Left ventricle myocardium inferior (tissue), 1 donor: ENCODE results near the gene TICRR. TPM values are rescaled to one million over a fixed set of nuclear protein-coding genes. Genes with fewer than 3 reads are reported as not detected.

Source experiments
- DNase-seq: peaks from one replicate; pipeline ENCODE4 v3.0.0-alpha.2; 2020
- H3K27ac ChIP-seq: fragments of 200-600 bp; replicated peaks from 2 replicates; pipeline ENCODE4 v1.8.0; 2021
- H3K27me3 ChIP-seq: fragments of 200-600 bp; 2 replicates; pipeline ENCODE4 v1.8.0; 2021; ENCODE audit warnings: low read depth
- H3K36me3 ChIP-seq: fragments of 200-600 bp; 2 replicates; pipeline ENCODE4 v1.8.0; 2021
- H3K4me1 ChIP-seq: fragments of 200-600 bp; 2 replicates; pipeline ENCODE4 v1.8.0; 2021
- H3K4me3 ChIP-seq: fragments of 200-600 bp; 2 replicates; pipeline ENCODE4 v1.8.0; 2021; ENCODE audit warnings: mild to moderate bottlenecking, moderate library complexity
- H3K9me3 ChIP-seq: fragments of 200-600 bp; replicated peaks from 2 replicates; pipeline ENCODE4 v1.8.0; 2021
- intact Hi-C: fragments of 100-400 bp; cut with micrococcal nuclease; formaldehyde crosslinking; loops from one replicate; pipeline ENCODE4 v1.11.0; 2022
- total RNA-seq: library from RNA; stranded (reverse); fragmentation: NEBNext Ultra II Directional; extraction: Animal tissue kit (Norgen Biotek cat#: 25700); gene quantifications from one replicate; pipeline ENCODE4 v1.2.1, GENCODE V29; 2021
- TF ChIP-seq, protein P1 (sequence below): fragments of 200-600 bp; IDR thresholded peaks from 2 replicates; pipeline ENCODE4 v1.8.0; 2021; ENCODE audit warnings: antibody characterized with exemption, mild to moderate bottlenecking, borderline replicate concordance
- donor health status: DM: no; HTN: yes; CAD: no; lungs with severe emphysema.

Gene TICRR
- total RNA-seq, 1 donor from 2014 or later = 0.08 TPM

DNA sequence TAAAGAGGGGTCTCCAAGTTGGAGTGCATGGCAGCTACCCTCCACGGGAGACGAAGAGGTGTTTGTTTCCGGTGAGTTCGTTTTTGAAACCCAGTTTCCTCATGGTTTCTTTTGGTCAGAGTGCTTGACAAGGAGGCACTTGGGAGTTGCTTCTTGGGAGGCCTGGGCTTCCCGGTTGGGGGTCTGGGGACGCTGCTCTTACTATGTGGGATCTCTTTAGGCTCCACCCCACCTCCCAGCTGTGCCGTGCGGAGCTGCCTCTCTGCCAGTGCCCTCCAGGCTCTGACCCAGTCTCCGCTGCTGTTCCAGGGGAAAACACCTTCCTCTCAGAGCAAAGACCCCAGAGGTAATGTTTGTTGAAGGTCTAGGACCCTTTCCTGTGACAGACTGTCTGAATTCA lies 50.4 kb downstream of the TICRR start:
- intact Hi-C loops = no loop called here
- TF ChIP-seq, protein P1, sequence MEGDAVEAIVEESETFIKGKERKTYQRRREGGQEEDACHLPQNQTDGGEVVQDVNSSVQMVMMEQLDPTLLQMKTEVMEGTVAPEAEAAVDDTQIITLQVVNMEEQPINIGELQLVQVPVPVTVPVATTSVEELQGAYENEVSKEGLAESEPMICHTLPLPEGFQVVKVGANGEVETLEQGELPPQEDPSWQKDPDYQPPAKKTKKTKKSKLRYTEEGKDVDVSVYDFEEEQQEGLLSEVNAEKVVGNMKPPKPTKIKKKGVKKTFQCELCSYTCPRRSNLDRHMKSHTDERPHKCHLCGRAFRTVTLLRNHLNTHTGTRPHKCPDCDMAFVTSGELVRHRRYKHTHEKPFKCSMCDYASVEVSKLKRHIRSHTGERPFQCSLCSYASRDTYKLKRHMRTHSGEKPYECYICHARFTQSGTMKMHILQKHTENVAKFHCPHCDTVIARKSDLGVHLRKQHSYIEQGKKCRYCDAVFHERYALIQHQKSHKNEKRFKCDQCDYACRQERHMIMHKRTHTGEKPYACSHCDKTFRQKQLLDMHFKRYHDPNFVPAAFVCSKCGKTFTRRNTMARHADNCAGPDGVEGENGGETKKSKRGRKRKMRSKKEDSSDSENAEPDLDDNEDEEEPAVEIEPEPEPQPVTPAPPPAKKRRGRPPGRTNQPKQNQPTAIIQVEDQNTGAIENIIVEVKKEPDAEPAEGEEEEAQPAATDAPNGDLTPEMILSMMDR = no peak
- DNase-seq = no peak
- H3K27ac ChIP-seq = no peak overlapping the region
- H3K36me3 ChIP-seq = peaks cover 23% of the 10 kb centered on the region
- H3K9me3 ChIP-seq = no peaks in the 10 kb centered on the region
- no peaks in the 10 kb centered on the region for H3K4me1 ChIP-seq
- no peaks in the 10 kb centered on the region for H3K27me3 ChIP-seq
- no peak overlapping the region for H3K4me3 ChIP-seq

DNA sequence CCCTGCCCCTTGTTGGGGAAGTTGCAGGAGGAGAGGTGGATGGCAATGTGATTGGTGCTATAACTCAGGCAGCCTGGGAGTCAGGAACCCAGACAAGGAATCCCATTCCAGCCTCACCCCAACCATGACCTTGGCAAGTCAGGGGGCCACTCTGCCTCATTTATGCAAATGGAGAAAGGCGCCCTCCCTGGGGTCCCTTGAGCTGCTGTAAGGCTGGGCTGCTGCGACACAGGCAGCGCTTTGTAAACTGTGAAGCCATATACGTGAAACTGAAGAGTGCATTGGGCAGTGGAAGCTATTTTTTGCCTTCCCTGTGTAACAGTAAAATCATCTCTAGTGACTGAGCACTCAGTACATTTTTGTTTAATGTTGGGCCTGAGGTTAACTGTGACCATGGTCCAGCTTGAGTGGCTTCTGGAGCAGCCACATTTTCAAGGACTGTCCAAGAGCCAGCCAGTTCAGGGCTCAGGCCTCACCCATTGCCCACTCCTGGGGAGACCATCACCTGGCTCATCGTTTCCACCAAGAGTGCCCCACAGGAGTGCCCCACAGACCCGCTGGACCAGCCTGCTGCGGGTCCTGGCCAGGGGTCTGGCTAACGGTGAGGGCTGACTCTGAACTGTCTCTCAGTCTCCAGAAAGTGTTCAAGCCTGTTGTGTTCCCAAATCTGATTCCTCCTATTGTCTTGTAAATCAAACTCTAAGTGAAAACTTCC lies 52.1 kb downstream of the TICRR start:
- no peaks in the 10 kb centered on the region for H3K27me3 ChIP-seq
- H3K4me1 ChIP-seq = no peaks in the 10 kb centered on the region
- peaks cover 40% of the 10 kb centered on the region for H3K36me3 ChIP-seq
- H3K4me3 ChIP-seq = no peak overlapping the region
- TF ChIP-seq, protein P1 = no peak
- no peak for DNase-seq
- no peak overlapping the region for H3K27ac ChIP-seq
- intact Hi-C loops = no loop called here
- H3K9me3 ChIP-seq = no peaks in the 10 kb centered on the region

DNA sequence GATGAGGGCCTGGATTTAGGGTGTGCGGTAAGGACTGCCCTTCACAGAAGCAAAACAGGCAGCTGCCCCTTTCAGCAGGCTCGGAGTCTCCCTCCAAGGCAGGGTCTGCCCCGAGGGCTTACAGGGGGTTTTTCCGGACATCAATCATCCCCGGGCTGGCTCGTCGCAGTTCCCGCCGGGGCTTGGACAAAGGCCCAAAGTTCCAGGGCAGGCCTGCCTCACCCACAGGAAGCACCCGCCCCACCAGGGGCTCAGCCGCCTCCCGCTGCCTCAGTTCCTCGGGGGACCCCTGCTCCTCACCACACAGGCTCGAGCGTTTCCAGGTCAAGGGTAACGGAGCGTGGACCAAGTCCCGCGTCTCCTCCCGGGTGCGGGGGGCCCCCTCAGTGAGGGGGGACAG lies 53.0 kb downstream of the TICRR start:
- Histone ChIP-seq H3K4me1 (no peaks in the 10 kb centered on the region), H3K27ac (no peak overlapping the region), H3K4me3 (no peak overlapping the region), H3K9me3 (no peaks in the 10 kb centered on the region), H3K36me3 (peaks cover 47% of the 10 kb centered on the region), H3K27me3 (no peaks in the 10 kb centered on the region)
- no peak for DNase-seq
- intact Hi-C loops = no loop called here
- TF ChIP-seq, protein P1 = no peak

DNA sequence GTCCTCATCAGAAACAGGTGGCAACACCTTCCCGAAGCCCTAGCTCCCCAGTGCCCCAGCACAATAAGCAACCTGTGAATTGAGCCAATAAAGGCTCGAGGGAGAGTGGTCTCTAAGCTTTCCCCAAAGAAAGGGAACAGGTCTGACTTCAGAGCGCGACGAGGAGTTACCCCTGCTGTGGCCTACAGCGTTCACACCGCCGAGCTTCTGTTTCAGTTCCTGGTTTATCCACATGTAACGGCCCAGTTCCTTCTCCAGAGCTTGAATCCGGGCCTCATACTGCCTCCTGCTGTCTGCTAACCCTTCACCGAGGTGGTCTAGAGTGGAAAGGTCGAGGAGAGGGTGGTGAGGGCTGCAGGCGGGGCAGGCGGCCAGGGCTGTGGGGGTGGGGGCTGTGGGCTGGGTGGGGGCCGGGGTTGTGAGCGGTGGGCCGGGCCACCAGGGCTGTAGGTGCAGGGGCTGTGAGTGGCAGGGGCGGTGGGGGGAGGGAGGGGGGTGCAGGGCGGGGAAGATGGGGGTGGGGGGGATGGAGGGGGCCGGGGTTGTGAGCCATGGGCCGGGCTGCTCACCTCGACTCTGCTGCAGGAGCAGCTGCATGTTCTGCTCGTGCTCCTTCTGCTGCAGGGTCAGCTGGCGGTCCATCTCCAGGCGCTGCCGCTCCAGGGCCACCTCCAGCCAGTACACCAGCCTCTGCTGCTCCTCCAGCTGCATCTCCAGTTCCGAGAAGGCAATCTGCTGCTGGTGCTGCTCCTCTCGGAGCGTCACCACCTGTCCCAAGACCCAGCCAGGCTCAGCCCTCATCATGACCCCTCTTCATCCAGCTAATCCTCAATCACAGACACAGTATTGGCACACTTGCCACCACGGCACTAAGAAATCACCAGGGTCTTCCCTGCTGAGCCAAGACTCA lies 53.8 kb downstream of the TICRR start:
- TF ChIP-seq, protein P1 = no peak
- H3K9me3 ChIP-seq = no peaks in the 10 kb centered on the region
- H3K27ac ChIP-seq = no peak overlapping the region
- H3K27me3 ChIP-seq = no peaks in the 10 kb centered on the region
- intact Hi-C loops = no loop called here
- H3K4me1 ChIP-seq = no peaks in the 10 kb centered on the region
- no peak overlapping the region for H3K4me3 ChIP-seq
- H3K36me3 ChIP-seq = peaks cover 55% of the 10 kb centered on the region
- no peak for DNase-seq

DNA sequence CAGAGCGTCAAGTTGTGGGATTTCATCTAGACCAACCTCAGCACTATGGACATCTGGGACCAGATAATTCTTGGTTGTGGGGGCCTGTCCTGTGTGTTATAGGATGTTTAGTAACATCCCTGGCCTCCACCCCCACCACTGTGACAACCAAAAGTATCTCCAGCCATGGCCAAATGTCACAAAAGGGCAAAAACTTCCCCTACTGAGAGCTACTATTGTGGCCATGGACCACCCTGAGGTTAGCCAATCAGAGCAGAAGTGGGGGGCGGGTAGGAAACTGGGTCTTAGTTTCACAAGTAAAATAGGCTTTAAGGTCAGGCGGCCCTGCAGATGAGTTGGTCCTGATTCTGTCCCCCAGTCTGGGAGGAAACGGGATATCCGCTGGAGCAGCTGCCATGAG lies 54.6 kb downstream of the TICRR start:
- intact Hi-C loops = no loop called here
- Histone ChIP-seq H3K4me3 (no peak overlapping the region), H3K27ac (no peak overlapping the region), H3K9me3 (no peaks in the 10 kb centered on the region), H3K36me3 (peaks cover 55% of the 10 kb centered on the region), H3K4me1 (no peaks in the 10 kb centered on the region), H3K27me3 (no peaks in the 10 kb centered on the region)
- TF ChIP-seq, protein P1 = no peak
- no peak for DNase-seq
